HG03469 (cell line): ENCODE data around the gene TRPV6.

Source experiments
- ATAC-seq: cut with Tn5 transposase; IDR thresholded peaks from one replicate; pipeline ENCODE4 v1.9.1; 2021; ENCODE audit warnings: mild to moderate bottlenecking, moderate library complexity, moderate number of reproducible peaks; ENCODE audit not compliant: unreplicated experiment

Gene TRPV6

GRCh38 chr7:142855114-142855743 lies 30.3 kb downstream of the TRPV6 start:
- ATAC-seq, result no peak

GRCh38 chr7:142854372-142855113 lies 31.0 kb downstream of the TRPV6 start, which contains the start of gene EPHB6:
TSS of gene EPHB6 (plus strand) at chr7:142855076. CDS start at chr7:142863228, 8,152 bp downstream.
- ATAC-seq, result peak; percentile 34

- peak; percentile 72 for ATAC-seq
Measured at GRCh38 chr7:142853739-142854371, 31.7 kb downstream of the TRPV6 start.

- no peak for ATAC-seq
Measured at GRCh38 chr7:142851919-142852318, 33.6 kb downstream of the TRPV6 start.

GRCh38 chr7:142851269-142851668 lies 34.3 kb downstream of the TRPV6 start:
- ATAC-seq, result no peak

- no peak for ATAC-seq
Measured at GRCh38 chr7:142847353-142847752, 38.2 kb downstream of the TRPV6 start.

GRCh38 chr7:142842251-142842766 lies 43.2 kb downstream of the TRPV6 start:
- no peak for ATAC-seq

GRCh38 chr7:142838461-142839213 lies 46.9 kb downstream of the TRPV6 start:
- no peak for ATAC-seq

GRCh38 chr7:142836426-142836825 lies 49.1 kb downstream of the TRPV6 start:
- ATAC-seq, result no peak

- no peak for ATAC-seq
Measured at GRCh38 chr7:142835487-142835886, 50.1 kb downstream of the TRPV6 start.

- ATAC-seq, result peak; percentile 85
Measured at GRCh38 chr7:142833174-142834048, 52.1 kb downstream of the TRPV6 start.

- no peak for ATAC-seq
Measured at GRCh38 chr7:142832417-142832816, 53.1 kb downstream of the TRPV6 start.

- ATAC-seq, result no peak
Measured at GRCh38 chr7:142827951-142828500, 57.5 kb downstream of the TRPV6 start.

GRCh38 chr7:142822714-142823113 lies 62.8 kb downstream of the TRPV6 start:
- no peak for ATAC-seq
